Endothelial cell of umbilical vein (primary cell): Measurements from ENCODE around the gene COPS4. TPM values are rescaled to one million over a fixed set of nuclear protein-coding genes. Genes with fewer than 3 reads are reported as not detected.
"Not testable (repeated sequence)": the region's sequence is repeated elsewhere in the genome, so short reads cannot be mapped to it uniquely, and the experiment has no call there.

Source experiments
- BruUV-seq: library from RNA; stranded (reverse); fragments of 400-500 nt; replicated peaks from 2 replicates; lab custom pipeline; 2021; lab: Mats Ljungman, UMichigan
- CTCF ChIA-PET: fragments of 300-600, 350-600 bp; sonication (Branson Sonifier 250); formaldehyde crosslinking; loops from one replicate; lab custom pipeline; 2021; ENCODE audit warnings: antibody characterized with exemption, inconsistent platforms; lab: Charles Lee
- POLR2A ChIA-PET: fragments of 300-600, 350-600 bp; sonication (Branson Sonifier 250); formaldehyde crosslinking; loops from one replicate; lab custom pipeline; 2021; ENCODE audit warnings: antibody characterized with exemption, inconsistent platforms; lab: Charles Lee
- DNase-seq: peaks from one replicate; pipeline ENCODE4 v3.0.0-alpha.2; 2011; ENCODE audit warnings: low read depth, low spot score
- FAIRE-seq: peaks from 2 replicates; lab custom pipeline; 2011; peaks lifted over from hg19 to GRCh38; lab: Jason Lieb, UNC
- H2AFZ ChIP-seq: 2 replicates; pipeline ENCODE4 v1.6.0; 2012; ENCODE audit warnings: low read depth, low read length, control low read depth, inconsistent platforms
- H3K27ac ChIP-seq: 2 replicates; pipeline ENCODE4 v1.5.1; 2011; ENCODE audit warnings: low read depth, mild to moderate bottlenecking, control low read depth, low read length, moderate library complexity; ENCODE audit not compliant: insufficient read depth
- H3K27me3 ChIP-seq, 2 experiments: 2 replicates each; pipeline versions ENCODE4 v1.6.0 to v1.6.1; 2011; ENCODE audit warnings: low read length in 2 of 2, mixed read lengths in 1 of 2; ENCODE audit not compliant: control insufficient read depth in 2 of 2, insufficient read depth in 2 of 2
- H3K36me3 ChIP-seq, 2 experiments: 2 replicates in 1 of 2; 3 replicates in 1 of 2; pipeline ENCODE4 v1.5.1; 2011; ENCODE audit warnings: low read length in 2 of 2, mild to moderate bottlenecking in 1 of 2, moderate library complexity in 1 of 2; ENCODE audit not compliant: control insufficient read depth in 2 of 2, insufficient read depth in 2 of 2; ENCODE audit errors: extremely low read depth in 1 of 2
- H3K4me1 ChIP-seq: 3 replicates; pipeline ENCODE4 v1.5.1; 2011; ENCODE audit warnings: mild to moderate bottlenecking, low read length; ENCODE audit not compliant: control insufficient read depth, insufficient read depth; ENCODE audit errors: extremely low read depth
- H3K4me2 ChIP-seq: 2 replicates; pipeline ENCODE4 v1.6.1; 2011; ENCODE audit warnings: low read length, control low read depth, mixed read lengths; ENCODE audit not compliant: insufficient read depth
- H3K4me3 ChIP-seq, 3 experiments: fragments of 200-600 bp in 1 of 3; sonication (generic), shearing (Covaris generic) in 1 of 3; replicated peaks in 1 of 3; 2 replicates each; pipeline ENCODE4 v1.5.1; 2011 to 2016; ENCODE audit warnings: control low read depth in 3 of 3, low read length in 3 of 3, mild to moderate bottlenecking in 2 of 3, inconsistent platforms in 1 of 3, low read depth in 1 of 3, moderate library complexity in 1 of 3; ENCODE audit not compliant: insufficient read depth in 1 of 3
- H3K79me2 ChIP-seq: 2 replicates; pipeline ENCODE4 v1.6.0; 2012; ENCODE audit warnings: low read length, inconsistent platforms; ENCODE audit not compliant: control insufficient read depth, insufficient read depth
- H3K9ac ChIP-seq: replicated peaks from 2 replicates; pipeline ENCODE3; 2011; ENCODE audit warnings: low read length, control low read depth; ENCODE audit not compliant: insufficient read depth; ENCODE audit errors: extremely low read depth
- H3K9me1 ChIP-seq: replicated peaks from 3 replicates; pipeline ENCODE4 v1.6.0; 2011; ENCODE audit warnings: mild to moderate bottlenecking, low read length; ENCODE audit not compliant: control insufficient read depth, insufficient read depth; ENCODE audit errors: extremely low read depth
- H3K9me3 ChIP-seq: replicated peaks from 2 replicates; pipeline ENCODE4 v1.5.1; 2012; ENCODE audit warnings: low read length, inconsistent platforms; ENCODE audit not compliant: control insufficient read depth, insufficient read depth
- H4K20me1 ChIP-seq: replicated peaks from 2 replicates; pipeline ENCODE3; 2011; ENCODE audit warnings: mild to moderate bottlenecking, low read length; ENCODE audit not compliant: control insufficient read depth, insufficient read depth; ENCODE audit errors: extremely low read depth
- CTCF ChIP-seq, 2 donors: IDR thresholded peaks; 1 replicate in 1 of 2; 2 replicates in 1 of 2; pipeline ENCODE4 v1.5.1; 2011; ENCODE audit warnings: low read length in 2 of 2, mild to moderate bottlenecking in 2 of 2, moderate library complexity in 2 of 2, control low read depth in 1 of 2, inconsistent platforms in 1 of 2, low read depth in 1 of 2; ENCODE audit not compliant: insufficient read depth in 1 of 2; ENCODE audit errors: extremely low read depth in 1 of 2
- EZH2 ChIP-seq: IDR thresholded peaks from 2 replicates; pipeline ENCODE4 v1.6.1; 2012; ENCODE audit warnings: borderline replicate concordance, low read depth, mild to moderate bottlenecking, moderate library complexity, low read length, inconsistent platforms; ENCODE audit not compliant: severe bottlenecking
- FOS ChIP-seq: IDR thresholded peaks from 2 replicates; pipeline ENCODE4 v1.6.1; 2011; ENCODE audit warnings: mild to moderate bottlenecking, low read length, moderate library complexity, borderline replicate concordance; ENCODE audit not compliant: insufficient read depth
- GATA2 ChIP-seq: IDR thresholded peaks from 2 replicates; pipeline ENCODE4 v1.7.0; 2011; ENCODE audit warnings: low read depth, mild to moderate bottlenecking, moderate library complexity, mixed read lengths, low read length; ENCODE audit not compliant: insufficient read length, insufficient read depth
- MAX ChIP-seq: IDR thresholded peaks from 2 replicates; pipeline ENCODE4 v1.6.1; 2011; ENCODE audit not compliant: insufficient read depth, insufficient read length
- POLR2A ChIP-seq: IDR thresholded peaks from 2 replicates; pipeline ENCODE4 v1.6.1; 2012; ENCODE audit warnings: low read depth, mild to moderate bottlenecking, control low read depth, low read length
- POLR2AphosphoS5 ChIP-seq: IDR thresholded peaks from 2 replicates; pipeline ENCODE4 v1.6.1; 2012; ENCODE audit warnings: low read depth, mild to moderate bottlenecking, control low read depth, low read length, moderate library complexity; ENCODE audit not compliant: insufficient read depth
- dilution Hi-C: fragments of 300-500 bp; cut with MboI; formaldehyde crosslinking; loops from one replicate; pipeline ENCODE4 v1.15.0; 2019; ENCODE audit warnings: low sequenced_read_pairs; ENCODE audit not compliant: extremely low pct_ligation_motif_present
- intact Hi-C: fragments of 100-400 bp; cut with micrococcal nuclease; formaldehyde crosslinking; loops from one replicate; pipeline ENCODE4 v1.10.0; 2022
- polyA plus RNA-seq, 4 experiments: library from polyadenylated mRNA; depleted of rRNA in 3 of 4; stranded (reverse) in 3 of 4; unstranded in 1 of 4; fragments of >200 nt; gene quantifications; 2 replicates each; pipeline versions ENCODE4 v1.2.1 to v1.2.3, GENCODE V29; 2011 to 2012; ENCODE audit warnings: missing spikeins in 1 of 4
- total RNA-seq: library from RNA; stranded (reverse); gene quantifications from 2 replicates; pipeline ENCODE4 v1.2.3, GENCODE V29; 2021

The COPS4 gene
- total and polyA plus RNA-seq, 2 donors (not counting 3 experiments of a cell fraction or from before 2014, with no cell fraction given): 29.8 to 53.0 TPM

- H3K4me1 ChIP-seq, FAIRE-seq, DNase-seq, intact Hi-C loops, H3K27ac ChIP-seq, H3K4me2 ChIP-seq, H3K9me1 ChIP-seq, dilution Hi-C loops, BruUV-seq, POLR2A ChIA-PET, H4K20me1 ChIP-seq, H3K27me3 ChIP-seq, H3K9me3 ChIP-seq, H3K9ac ChIP-seq, H2AFZ ChIP-seq, H3K4me3 ChIP-seq: not testable (repeated sequence)
- Histone ChIP-seq H3K36me3 (peaks cover 5 to 15% of the 10 kb centered on the region in 2 experiments), H3K79me2 (peaks cover 14% of the 10 kb centered on the region)
- CTCF ChIA-PET: interaction anchor here (1.2 to 6.3 kb wide), 4 partner anchors 8 to 233 kb away, joined by 3 to 32 read pairs (median 4); no protein-coding TSS in a partner anchor
Observed at GRCh38 chr4:83048781-83049180, 13.8 kb downstream of the COPS4 start.

- dilution Hi-C loops: no loop called here
- H3K9ac ChIP-seq: no peak overlapping the region
- DNase-seq (peak; percentile 40), FAIRE-seq (peak; percentile 35)
- BruUV-seq: no TSS peak
- CTCF ChIA-PET: interaction anchor here (0.6 to 8.4 kb wide), 18 partner anchors 10 to 227 kb away, joined by 3 to 146 read pairs (median 6); partner anchors contain the start of genes COPS4 and COQ2
- no peaks in the 10 kb centered on the region for H3K4me1 ChIP-seq
- intact Hi-C loops: loop anchor here (1.0 to 10.0 kb wide), 4 partner anchors 198 to 590 kb away; no protein-coding TSS in a partner anchor
- no peak overlapping the region for H3K4me3 ChIP-seq
- H3K4me2 ChIP-seq: no peak overlapping the region
- H3K9me1 ChIP-seq: no peaks in the 10 kb centered on the region
- no peaks in the 10 kb centered on the region for H3K79me2 ChIP-seq
- peaks cover 7 to 15% of the 10 kb centered on the region in 2 experiments for H3K36me3 ChIP-seq
- H3K27me3 ChIP-seq: no peaks in the 10 kb centered on the region
- POLR2A ChIA-PET: interaction anchor here (0.5 kb wide), 1 partner anchor 12 kb away, joined by 3 read pairs; no protein-coding TSS in a partner anchor
- TF ChIP-seq GATA2: no peak
- no peak for TF ChIP-seq MAX
- no peak for TF ChIP-seq EZH2
- TF ChIP-seq POLR2AphosphoS5: no peak
- no peak for TF ChIP-seq POLR2A
- no peak for TF ChIP-seq FOS
- TF ChIP-seq CTCF (IDR thresholded peaks at IDR 0.05; ENCODE audit: extremely low read depth in 1 of 2, insufficient read depth in 1 of 2, low read depth in 1 of 2, low read length in 2 of 2): peak; percentile 11 to 17
- no peak overlapping the region for H2AFZ ChIP-seq
- no peaks in the 10 kb centered on the region for H3K9me3 ChIP-seq
- no peaks in the 10 kb centered on the region for H4K20me1 ChIP-seq
- H3K27ac ChIP-seq: no peak overlapping the region
Observed at GRCh38 chr4:83054928-83055327, 19.9 kb downstream of the COPS4 start.
